ENCODE measurements around the gene HMCN2. TPM values are rescaled to one million over a fixed set of nuclear protein-coding genes. Genes with fewer than 3 reads are reported as not detected.

The HMCN2 gene
- total and polyA plus RNA-seq, 2 of the 4 experiments (the other 2 are of a cell fraction): 0.02 TPM; not detected in 1

DNA sequence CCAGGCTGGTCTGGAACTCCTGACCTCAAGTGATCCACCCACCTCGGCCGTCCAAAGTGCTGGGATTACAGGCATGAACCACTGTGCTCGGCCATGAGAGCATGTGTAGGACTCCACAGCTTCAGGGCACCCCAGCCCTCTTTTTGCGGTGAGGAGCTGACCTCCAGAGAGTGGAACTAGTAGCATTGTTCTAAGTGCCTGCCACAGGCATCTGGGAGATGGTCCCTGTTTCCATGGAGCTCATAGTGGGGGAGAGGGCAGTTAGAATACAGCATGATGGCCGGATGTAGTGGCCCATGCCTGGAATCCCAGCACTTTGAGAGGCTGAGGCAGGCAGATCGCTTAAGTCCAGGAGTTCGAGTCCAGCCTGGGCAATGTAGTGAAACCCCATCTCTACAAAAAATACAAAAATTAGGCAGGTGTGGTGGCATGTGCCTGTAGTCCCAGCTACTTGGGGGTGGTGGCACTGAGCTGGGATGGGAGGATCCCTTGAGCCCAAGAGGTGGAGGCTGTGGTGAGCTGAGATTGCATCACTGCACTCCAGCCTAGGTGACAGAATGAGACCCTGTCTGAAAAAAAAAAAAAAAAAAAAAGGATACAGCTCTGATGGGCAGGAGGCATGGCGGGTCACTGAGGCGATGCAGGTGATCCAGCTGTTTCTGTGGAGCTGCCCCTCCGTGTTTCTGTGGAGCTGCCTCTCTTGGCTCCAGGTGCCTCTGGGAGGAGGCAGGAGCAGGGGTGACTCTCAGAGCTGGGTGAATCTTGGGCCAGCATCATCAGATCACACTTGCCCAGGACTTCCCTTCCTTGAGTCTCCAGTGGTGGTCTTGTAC is 183.4 kb downstream of the HMCN2 start:
- no peak overlapping the region for H3K4me2 ChIP-seq (ENCODE audit: low read depth, low read length)
- H3K9me1 ChIP-seq (ENCODE audit: insufficient read depth, low read length): peaks cover 15% of the 10 kb centered on the region
- no peak overlapping the region; the same call in 1 of the 2 replicates for H4K5ac ChIP-seq (ENCODE audit: low read depth, low read length)
- DNase-seq (no peak), ATAC-seq (ENCODE audit: low read depth) (no peak)
- no peak overlapping the region for H3K9ac ChIP-seq (ENCODE audit: low read depth, low read length)
- no CpG with 5 or more reads among the region's 10 CpGs for WGBS, 2 experiments (ENCODE audit: extremely low coverage in 2 of 2, insufficient read length in 1 of 2)
- dilution Hi-C loops (cut with HindIII; ENCODE audit: low sequenced_read_pairs, unreplicated experiment): no loop called here
- H3K27ac ChIP-seq (ENCODE audit: insufficient read depth, low read length): no peak overlapping the region
- BruUV-seq (replicated peaks): no TSS peak
- peaks cover 41% of the 10 kb centered on the region for H3K4me1 ChIP-seq (ENCODE audit: control insufficient read depth, insufficient read depth, low read length)
- no peak overlapping the region for H2AK9ac ChIP-seq (replicated peaks; ENCODE audit: low read depth, low read length, poor library complexity)
- no peak overlapping the region for H3K14ac ChIP-seq (replicated peaks; ENCODE audit: low read depth, low read length)
- no peak for TF ChIP-seq POLR2A (IDR thresholded peaks at IDR 0.05; ENCODE audit: low read depth, low read length)
- TF ChIP-seq, protein P1, sequence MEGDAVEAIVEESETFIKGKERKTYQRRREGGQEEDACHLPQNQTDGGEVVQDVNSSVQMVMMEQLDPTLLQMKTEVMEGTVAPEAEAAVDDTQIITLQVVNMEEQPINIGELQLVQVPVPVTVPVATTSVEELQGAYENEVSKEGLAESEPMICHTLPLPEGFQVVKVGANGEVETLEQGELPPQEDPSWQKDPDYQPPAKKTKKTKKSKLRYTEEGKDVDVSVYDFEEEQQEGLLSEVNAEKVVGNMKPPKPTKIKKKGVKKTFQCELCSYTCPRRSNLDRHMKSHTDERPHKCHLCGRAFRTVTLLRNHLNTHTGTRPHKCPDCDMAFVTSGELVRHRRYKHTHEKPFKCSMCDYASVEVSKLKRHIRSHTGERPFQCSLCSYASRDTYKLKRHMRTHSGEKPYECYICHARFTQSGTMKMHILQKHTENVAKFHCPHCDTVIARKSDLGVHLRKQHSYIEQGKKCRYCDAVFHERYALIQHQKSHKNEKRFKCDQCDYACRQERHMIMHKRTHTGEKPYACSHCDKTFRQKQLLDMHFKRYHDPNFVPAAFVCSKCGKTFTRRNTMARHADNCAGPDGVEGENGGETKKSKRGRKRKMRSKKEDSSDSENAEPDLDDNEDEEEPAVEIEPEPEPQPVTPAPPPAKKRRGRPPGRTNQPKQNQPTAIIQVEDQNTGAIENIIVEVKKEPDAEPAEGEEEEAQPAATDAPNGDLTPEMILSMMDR (conservative IDR thresholded peaks at IDR 0.05; ENCODE audit: low read depth, low read length): no peak
- no peak for TF ChIP-seq NFE2L2 (IDR thresholded peaks at IDR 0.05; ENCODE audit: low read depth, low read length)
- no peak for TF ChIP-seq MAFK (IDR thresholded peaks at IDR 0.05; ENCODE audit: low read depth, low read length)
- TF ChIP-seq, protein P2, sequence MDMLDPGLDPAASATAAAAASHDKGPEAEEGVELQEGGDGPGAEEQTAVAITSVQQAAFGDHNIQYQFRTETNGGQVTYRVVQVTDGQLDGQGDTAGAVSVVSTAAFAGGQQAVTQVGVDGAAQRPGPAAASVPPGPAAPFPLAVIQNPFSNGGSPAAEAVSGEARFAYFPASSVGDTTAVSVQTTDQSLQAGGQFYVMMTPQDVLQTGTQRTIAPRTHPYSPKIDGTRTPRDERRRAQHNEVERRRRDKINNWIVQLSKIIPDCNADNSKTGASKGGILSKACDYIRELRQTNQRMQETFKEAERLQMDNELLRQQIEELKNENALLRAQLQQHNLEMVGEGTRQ (IDR thresholded peaks at IDR 0.05; ENCODE audit: low read depth, low read length): no peak
- TF ChIP-seq SMC3 (IDR thresholded peaks at IDR 0.05; ENCODE audit: low read depth, low read length): no peak
- TF ChIP-seq, protein P3, sequence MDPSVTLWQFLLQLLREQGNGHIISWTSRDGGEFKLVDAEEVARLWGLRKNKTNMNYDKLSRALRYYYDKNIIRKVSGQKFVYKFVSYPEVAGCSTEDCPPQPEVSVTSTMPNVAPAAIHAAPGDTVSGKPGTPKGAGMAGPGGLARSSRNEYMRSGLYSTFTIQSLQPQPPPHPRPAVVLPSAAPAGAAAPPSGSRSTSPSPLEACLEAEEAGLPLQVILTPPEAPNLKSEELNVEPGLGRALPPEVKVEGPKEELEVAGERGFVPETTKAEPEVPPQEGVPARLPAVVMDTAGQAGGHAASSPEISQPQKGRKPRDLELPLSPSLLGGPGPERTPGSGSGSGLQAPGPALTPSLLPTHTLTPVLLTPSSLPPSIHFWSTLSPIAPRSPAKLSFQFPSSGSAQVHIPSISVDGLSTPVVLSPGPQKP (IDR thresholded peaks at IDR 0.05; ENCODE audit: borderline replicate concordance, low read depth, low read length): no peak
- no peak for TF ChIP-seq MXI1 (IDR thresholded peaks at IDR 0.05; ENCODE audit: borderline replicate concordance, low read depth, low read length)
- no peak for TF ChIP-seq CEBPB (IDR thresholded peaks at IDR 0.05; ENCODE audit: low read depth, low read length)
- no peak for TF ChIP-seq RCOR1 (IDR thresholded peaks at IDR 0.05; ENCODE audit: insufficient replicate concordance, low read length)
- no peak for TF ChIP-seq RFX5 (IDR thresholded peaks at IDR 0.05; ENCODE audit: low read depth, low read length)
- no peak for TF ChIP-seq RAD21 (IDR thresholded peaks at IDR 0.05; ENCODE audit: low read length)
- TF ChIP-seq CHD1 (IDR thresholded peaks at IDR 0.05; ENCODE audit: low read depth, low read length): no peak
- TF ChIP-seq FOS (IDR thresholded peaks at IDR 0.05; ENCODE audit: low read depth, low read length): no peak
- no peak overlapping the region for H2AFZ ChIP-seq (replicated peaks; ENCODE audit: low read length, poor library complexity)
- H3K79me1 ChIP-seq (ENCODE audit: low read depth in 1 of 2, low read length in 2 of 2): no peaks in the 10 kb centered on the region
- no peak overlapping the region; the same call in 1 of the 2 replicates for H2AK5ac ChIP-seq (ENCODE audit: low read depth, low read length)
- H3K27me3 ChIP-seq (ENCODE audit: control insufficient read depth, insufficient read depth, low read length): peaks cover 2% of the 10 kb centered on the region; the same call in 1 of the 2 replicates
- no peak overlapping the region; a peak in 1 of 4 replicates for H4K8ac ChIP-seq (ENCODE audit: low read depth in 2 of 2, low read length in 2 of 2)
- H3K18ac ChIP-seq (ENCODE audit: low read depth, low read length): no peak overlapping the region; the same call in 1 of the 2 replicates
- peaks cover 5% of the 10 kb centered on the region; the same call in 1 of the 2 replicates for H4K20me1 ChIP-seq (ENCODE audit: insufficient read depth, low read length)
- H4K91ac ChIP-seq (ENCODE audit: insufficient read depth, low read depth, low read length): peak overlapping the region; percentile 70
- POLR2A ChIA-PET (ENCODE audit: unreplicated experiment): interaction anchor here (0.6 kb wide), 1 partner anchor 26 kb away, joined by 11 read pairs; no protein-coding TSS in a partner anchor
- intact Hi-C loops (cut with micrococcal nuclease): no loop called here
- H3K4me3 ChIP-seq (ENCODE audit: insufficient read depth, low read depth, low read length): no peak overlapping the region
- no peaks in the 10 kb centered on the region for H3K36me3 ChIP-seq (ENCODE audit: control insufficient read depth, insufficient read depth, low read length)
- no peak overlapping the region; the same call in 1 of the 2 replicates for H2BK20ac ChIP-seq (ENCODE audit: low read depth, low read length)
- peak overlapping the region; percentile 61; the same call in 1 of the 2 replicates for H2BK120ac ChIP-seq (ENCODE audit: low read depth, low read length)
- no peak overlapping the region for H2BK15ac ChIP-seq (ENCODE audit: low read depth, low read length)
- H3K4ac ChIP-seq (ENCODE audit: low read depth, low read length): peak overlapping the region; percentile 56
- in situ Hi-C loops (cut with MboI; ENCODE audit: low sequenced_read_pairs): no loop called here
- no peak overlapping the region for H3K23ac ChIP-seq (ENCODE audit: low read depth, low read length)
- no peaks in the 10 kb centered on the region for H3K9me3 ChIP-seq (ENCODE audit: control insufficient read depth, insufficient read depth, low read length)
- H2BK5ac ChIP-seq (ENCODE audit: low read depth, low read length, poor library complexity, severe bottlenecking): no peak overlapping the region
- CTCF ChIA-PET: no interaction called here
- no peak overlapping the region for H3K56ac ChIP-seq (ENCODE audit: extremely low read depth, insufficient read depth, low read length)
